Upper lobe of right lung (tissue), 1 donor: ENCODE data around the gene LRRC53. TPM values are rescaled to one million over a fixed set of nuclear protein-coding genes. Genes with fewer than 3 reads are reported as not detected.

ENCODE experiments used
- ATAC-seq: fragments of 200-7000 bp; cut with Tn5 transposase; one replicate; pipeline ENCODE4 v1.9.1; 2020; ENCODE audit warnings: mild to moderate bottlenecking, moderate library complexity
- DNase-seq: peaks from one replicate; pipeline ENCODE4 v3.0.0-alpha.2; 2020
- H3K27ac ChIP-seq: fragments of 200-600 bp; one replicate; pipeline ENCODE4 v1.8.0; 2022
- H3K27me3 ChIP-seq: fragments of 200-600 bp; one replicate; pipeline ENCODE4 v1.8.0; 2022; ENCODE audit warnings: mild to moderate bottlenecking
- H3K36me3 ChIP-seq: fragments of 200-600 bp; one replicate; pipeline ENCODE4 v1.8.0; 2022
- H3K4me1 ChIP-seq: fragments of 200-600 bp; one replicate; pipeline ENCODE4 v1.8.0; 2022
- H3K4me3 ChIP-seq: fragments of 200-600 bp; one replicate; pipeline ENCODE4 v1.8.0; 2022; ENCODE audit warnings: mild to moderate bottlenecking
- H3K9me3 ChIP-seq: fragments of 200-600 bp; one replicate; pipeline ENCODE4 v1.8.0; 2022
- intact Hi-C: fragments of 100-400 bp; cut with DNase I; formaldehyde crosslinking; loops from one replicate; pipeline ENCODE4 v1.11.0; 2022
- total RNA-seq: library from RNA; stranded (reverse); fragmentation: NEBNext Ultra II Directional; extraction: Animal tissue kit (Norgen Biotek cat#: 25700); gene quantifications from one replicate; pipeline ENCODE4 v1.2.1, GENCODE V29; 2021
- TF ChIP-seq, protein P1 (sequence below): fragments of 200-600 bp; IDR thresholded peaks from one replicate; pipeline ENCODE4 v1.8.0; 2022; ENCODE audit warnings: antibody characterized with exemption
- donor health status: DM: no; HTN: yes; CAD: no; lungs with severe emphysema.

LRRC53 gene
- total RNA-seq, 1 donor from 2014 or later = not detected

DNA sequence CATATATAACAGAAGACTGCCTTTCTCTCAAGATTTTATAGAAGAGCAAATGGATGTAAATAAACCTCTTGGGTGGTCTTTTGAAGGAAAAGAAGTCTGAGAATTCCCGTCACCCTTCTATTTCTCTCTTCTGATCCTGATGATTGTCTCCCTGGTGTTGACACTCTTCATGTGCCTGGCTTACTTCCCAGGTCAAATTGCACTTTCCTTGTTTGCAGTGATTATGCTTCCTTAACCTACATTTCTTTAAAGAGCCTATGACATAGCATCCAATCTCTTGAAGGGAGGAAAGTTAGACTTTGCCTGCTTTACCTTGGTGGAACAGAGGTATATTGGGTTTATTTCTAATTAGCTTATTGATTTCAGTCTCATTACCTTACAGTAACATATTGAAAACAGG is 80.1 kb downstream of the LRRC53 start:
- DNase-seq (no peak), ATAC-seq (no peak)
- intact Hi-C loops = no loop called here
- no peaks in the 10 kb centered on the region for H3K4me1 ChIP-seq
- H3K27me3 ChIP-seq = no peaks in the 10 kb centered on the region
- no peaks in the 10 kb centered on the region for H3K9me3 ChIP-seq
- H3K4me3 ChIP-seq = no peak overlapping the region
- no peaks in the 10 kb centered on the region for H3K36me3 ChIP-seq
- TF ChIP-seq, protein P1, sequence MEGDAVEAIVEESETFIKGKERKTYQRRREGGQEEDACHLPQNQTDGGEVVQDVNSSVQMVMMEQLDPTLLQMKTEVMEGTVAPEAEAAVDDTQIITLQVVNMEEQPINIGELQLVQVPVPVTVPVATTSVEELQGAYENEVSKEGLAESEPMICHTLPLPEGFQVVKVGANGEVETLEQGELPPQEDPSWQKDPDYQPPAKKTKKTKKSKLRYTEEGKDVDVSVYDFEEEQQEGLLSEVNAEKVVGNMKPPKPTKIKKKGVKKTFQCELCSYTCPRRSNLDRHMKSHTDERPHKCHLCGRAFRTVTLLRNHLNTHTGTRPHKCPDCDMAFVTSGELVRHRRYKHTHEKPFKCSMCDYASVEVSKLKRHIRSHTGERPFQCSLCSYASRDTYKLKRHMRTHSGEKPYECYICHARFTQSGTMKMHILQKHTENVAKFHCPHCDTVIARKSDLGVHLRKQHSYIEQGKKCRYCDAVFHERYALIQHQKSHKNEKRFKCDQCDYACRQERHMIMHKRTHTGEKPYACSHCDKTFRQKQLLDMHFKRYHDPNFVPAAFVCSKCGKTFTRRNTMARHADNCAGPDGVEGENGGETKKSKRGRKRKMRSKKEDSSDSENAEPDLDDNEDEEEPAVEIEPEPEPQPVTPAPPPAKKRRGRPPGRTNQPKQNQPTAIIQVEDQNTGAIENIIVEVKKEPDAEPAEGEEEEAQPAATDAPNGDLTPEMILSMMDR = no peak
- H3K27ac ChIP-seq = no peak overlapping the region

DNA sequence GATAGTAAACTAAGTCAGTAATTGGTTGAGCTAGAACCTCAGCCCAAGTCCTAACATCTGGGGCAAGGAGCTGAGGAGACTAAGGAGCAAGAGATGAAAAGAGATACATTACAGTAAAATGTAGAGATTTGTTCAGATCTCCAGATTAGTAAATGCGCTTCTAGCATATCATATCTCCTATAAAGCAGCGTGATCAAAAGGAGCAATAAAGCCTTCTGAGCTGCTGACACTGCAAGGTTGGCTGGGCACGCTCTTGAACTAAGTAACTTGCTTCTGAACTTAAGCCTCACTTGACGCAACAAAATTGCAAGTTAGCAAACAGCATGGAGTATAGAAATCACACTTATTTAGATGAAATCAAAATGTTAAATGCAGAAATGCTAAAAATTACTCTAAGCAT is 80.9 kb downstream of the LRRC53 start:
- Histone ChIP-seq H3K4me3 (no peak overlapping the region), H3K27me3 (no peaks in the 10 kb centered on the region), H3K4me1 (no peaks in the 10 kb centered on the region), H3K9me3 (no peaks in the 10 kb centered on the region), H3K36me3 (no peaks in the 10 kb centered on the region), H3K27ac (no peak overlapping the region)
- no peak for DNase-seq
- intact Hi-C loops = no loop called here
- TF ChIP-seq, protein P1 = no peak
- no peak for ATAC-seq

DNA sequence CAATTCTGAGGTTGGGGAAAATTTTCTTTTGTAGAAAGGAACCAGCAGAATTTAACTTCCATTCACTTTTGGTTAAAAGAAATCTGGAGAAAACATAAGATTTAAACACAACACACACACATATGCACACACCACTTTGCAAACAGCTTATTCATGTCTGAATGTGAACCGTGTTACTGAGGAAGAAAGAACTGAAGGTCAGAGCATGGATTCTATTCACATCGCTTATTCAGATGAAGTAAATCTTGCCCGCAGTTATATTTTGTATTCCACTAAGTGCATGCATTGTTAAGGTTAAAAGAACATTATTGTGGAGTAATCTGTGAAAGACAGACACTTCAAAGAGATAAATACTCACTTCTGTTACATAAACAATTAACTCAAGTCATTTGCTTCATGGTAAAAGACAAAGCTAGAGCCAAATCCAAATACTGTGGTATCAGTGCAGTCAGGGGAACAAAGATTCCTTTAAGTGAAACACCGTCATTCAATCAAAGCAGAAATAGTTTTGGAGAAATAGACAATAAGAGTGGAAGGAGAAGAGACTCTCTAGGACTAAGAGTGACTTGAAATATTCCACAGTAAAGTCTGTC is 82.0 kb downstream of the LRRC53 start:
- DNase-seq (no peak), ATAC-seq (no peak)
- Histone ChIP-seq H3K36me3 (no peaks in the 10 kb centered on the region), H3K9me3 (no peaks in the 10 kb centered on the region), H3K4me1 (no peaks in the 10 kb centered on the region), H3K27ac (no peak overlapping the region), H3K27me3 (no peaks in the 10 kb centered on the region), H3K4me3 (no peak overlapping the region)
- TF ChIP-seq, protein P1 = no peak
- intact Hi-C loops = no loop called here

DNA sequence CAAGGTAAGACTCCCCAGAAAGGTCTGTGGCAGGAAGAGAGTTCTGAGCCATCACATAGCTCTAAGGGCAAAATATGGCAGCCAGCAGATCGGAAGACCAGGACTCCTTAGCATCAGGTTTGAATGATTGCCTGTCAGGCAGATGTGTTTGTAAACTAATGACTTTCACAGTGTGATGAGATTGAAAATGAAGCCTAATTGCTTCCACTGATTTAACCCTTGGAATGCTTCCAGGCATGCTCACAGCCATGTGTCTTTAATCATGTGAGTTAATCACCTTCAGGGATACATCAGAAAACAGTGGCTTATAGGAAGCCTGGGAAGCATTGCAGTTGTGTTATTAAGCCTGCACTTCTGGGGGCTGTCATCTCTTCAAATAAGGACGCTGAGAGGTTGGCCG is 82.8 kb downstream of the LRRC53 start:
- DNase-seq = no peak
- H3K4me1 ChIP-seq = no peaks in the 10 kb centered on the region
- intact Hi-C loops = no loop called here
- no peaks in the 10 kb centered on the region for H3K27me3 ChIP-seq
- no peak overlapping the region for H3K27ac ChIP-seq
- no peaks in the 10 kb centered on the region for H3K9me3 ChIP-seq
- no peaks in the 10 kb centered on the region for H3K36me3 ChIP-seq
- TF ChIP-seq, protein P1 = no peak
- H3K4me3 ChIP-seq = no peak overlapping the region
- no peak for ATAC-seq

DNA sequence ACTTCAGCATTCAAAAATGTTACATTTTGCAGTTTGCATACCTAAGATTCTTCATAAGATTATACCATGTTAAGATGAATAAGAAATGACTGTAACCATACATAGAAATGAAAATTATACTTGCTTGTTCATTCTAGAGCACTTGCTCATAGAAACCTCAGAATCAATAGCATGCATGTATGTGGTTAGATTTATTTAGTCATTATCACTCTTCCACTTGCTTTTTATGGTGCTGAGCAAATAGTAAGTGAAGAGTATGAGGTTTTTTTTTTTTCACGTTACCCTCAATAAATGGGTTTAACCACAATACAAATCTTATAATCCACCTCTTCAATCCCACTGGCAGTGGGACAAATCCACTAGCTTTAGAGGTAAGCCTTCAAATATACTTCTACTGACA is 84.7 kb downstream of the LRRC53 start:
- ATAC-seq (no peak), DNase-seq (no peak)
- no peaks in the 10 kb centered on the region for H3K36me3 ChIP-seq
- intact Hi-C loops = no loop called here
- TF ChIP-seq, protein P1 = no peak
- no peak overlapping the region for H3K27ac ChIP-seq
- no peaks in the 10 kb centered on the region for H3K9me3 ChIP-seq
- H3K27me3 ChIP-seq = no peaks in the 10 kb centered on the region
- H3K4me3 ChIP-seq = no peak overlapping the region
- H3K4me1 ChIP-seq = no peaks in the 10 kb centered on the region
